IMR-90 (cell line): ENCODE measurements around the gene ADGRD1. TPM values are rescaled to one million over a fixed set of nuclear protein-coding genes. Genes with fewer than 3 reads are reported as not detected.

Experiments used
- ATAC-seq: fragments of 200-7000 bp; cut with Tn5 transposase; 2 replicates; pipeline ENCODE4 v1.9.1; 2020; ENCODE audit warnings: low read depth, mild to moderate bottlenecking, moderate library complexity
- BruUV-seq: library from RNA; stranded (reverse); fragments of 400-500 nt; replicated peaks from 2 replicates; lab custom pipeline; 2021; lab: Mats Ljungman, UMichigan
- CTCF ChIA-PET: fragments of 300-600 bp; formaldehyde crosslinking; extraction: SDS; loops from one replicate; lab custom pipeline; 2021; ENCODE audit warnings: antibody characterized with exemption; lab: Yijun Ruan, JAX
- POLR2A ChIA-PET: fragments of 300-600 bp; sonication (Branson Sonifier 250); formaldehyde crosslinking; loops from one replicate; lab custom pipeline; 2022; ENCODE audit warnings: antibody characterized with exemption; ENCODE audit not compliant: unreplicated experiment; lab: Charles Lee
- DNase-seq: peaks from one replicate; pipeline ENCODE4 v3.0.0; 2013
- H2AFZ ChIP-seq: replicated peaks from 2 replicates; pipeline ENCODE3; 2013; ENCODE audit warnings: low read length, mild to moderate bottlenecking; ENCODE audit not compliant: poor library complexity
- H2AK5ac ChIP-seq: 2 replicates; pipeline ENCODE4 v1.6.1; 2013; ENCODE audit warnings: low read depth, low read length, inconsistent platforms
- H2AK9ac ChIP-seq: replicated peaks from 2 replicates; pipeline ENCODE3; 2013; ENCODE audit warnings: mild to moderate bottlenecking, low read depth, low read length, moderate library complexity; ENCODE audit not compliant: poor library complexity
- H2BK120ac ChIP-seq: 2 replicates; pipeline ENCODE4 v1.6.1; 2013; ENCODE audit warnings: low read depth, low read length, inconsistent platforms
- H2BK15ac ChIP-seq: 3 replicates; pipeline ENCODE4 v1.6.1; 2013; ENCODE audit warnings: low read depth, low read length, inconsistent platforms
- H2BK20ac ChIP-seq: 2 replicates; pipeline ENCODE4 v1.6.1; 2013; ENCODE audit warnings: low read depth, mild to moderate bottlenecking, inconsistent platforms, low read length, moderate library complexity
- H2BK5ac ChIP-seq: 2 replicates; pipeline ENCODE4 v1.6.1; 2013; ENCODE audit warnings: mild to moderate bottlenecking, low read depth, low read length, inconsistent platforms; ENCODE audit not compliant: poor library complexity, severe bottlenecking
- H3K14ac ChIP-seq: replicated peaks from 2 replicates; pipeline ENCODE4 v1.6.1; 2013; ENCODE audit warnings: low read depth, low read length, inconsistent platforms
- H3K18ac ChIP-seq: 2 replicates; pipeline ENCODE4 v1.6.1; 2013; ENCODE audit warnings: low read depth, low read length, control low read depth
- H3K23ac ChIP-seq: 2 replicates; pipeline ENCODE4 v1.6.1; 2013; ENCODE audit warnings: low read depth, low read length, inconsistent platforms
- H3K27ac ChIP-seq: 2 replicates; pipeline ENCODE4 v1.5.1; 2013; ENCODE audit warnings: mild to moderate bottlenecking, control low read depth, low read length; ENCODE audit not compliant: insufficient read depth
- H3K27me3 ChIP-seq: 2 replicates; pipeline ENCODE4 v1.6.1; 2013; ENCODE audit warnings: low read length; ENCODE audit not compliant: control insufficient read depth, insufficient read depth
- H3K36me3 ChIP-seq: 2 replicates; pipeline ENCODE4 v1.6.1; 2013; ENCODE audit warnings: low read length, mixed read lengths; ENCODE audit not compliant: control insufficient read depth, insufficient read depth
- H3K4ac ChIP-seq: 2 replicates; pipeline ENCODE4 v1.6.1; 2013; ENCODE audit warnings: low read depth, low read length, inconsistent platforms
- H3K4me1 ChIP-seq: 2 replicates; pipeline ENCODE4 v1.6.1; 2013; ENCODE audit warnings: low read length, mixed read lengths; ENCODE audit not compliant: control insufficient read depth, insufficient read depth
- H3K4me2 ChIP-seq: 2 replicates; pipeline ENCODE4 v1.6.1; 2013; ENCODE audit warnings: low read depth, mild to moderate bottlenecking, control low read depth, low read length, moderate library complexity
- H3K4me3 ChIP-seq: 2 replicates; pipeline ENCODE4 v1.5.1; 2013; ENCODE audit warnings: low read depth, mild to moderate bottlenecking, control low read depth, low read length, moderate library complexity; ENCODE audit not compliant: insufficient read depth
- H3K56ac ChIP-seq: 2 replicates; pipeline ENCODE4 v1.6.1; 2013; ENCODE audit warnings: low read length, inconsistent platforms; ENCODE audit not compliant: insufficient read depth; ENCODE audit errors: extremely low read depth
- H3K79me1 ChIP-seq, 2 experiments: 2 replicates each; pipeline ENCODE4 v1.6.1; 2013; ENCODE audit warnings: low read length in 2 of 2, inconsistent platforms in 1 of 2, low read depth in 1 of 2
- H3K9ac ChIP-seq: 2 replicates; pipeline ENCODE4 v1.6.1; 2013; ENCODE audit warnings: low read depth, low read length, control low read depth
- H3K9me1 ChIP-seq: 2 replicates; pipeline ENCODE4 v1.6.1; 2013; ENCODE audit warnings: low read length, inconsistent platforms; ENCODE audit not compliant: insufficient read depth
- H3K9me3 ChIP-seq: 2 replicates; pipeline ENCODE4 v1.6.1; 2013; ENCODE audit warnings: low read length; ENCODE audit not compliant: control insufficient read depth, insufficient read depth
- H4K20me1 ChIP-seq: 2 replicates; pipeline ENCODE4 v1.6.1; 2013; ENCODE audit warnings: low read length, inconsistent platforms; ENCODE audit not compliant: insufficient read depth
- H4K5ac ChIP-seq: 2 replicates; pipeline ENCODE4 v1.6.1; 2013; ENCODE audit warnings: mild to moderate bottlenecking, low read depth, low read length, control low read depth
- H4K8ac ChIP-seq, 2 experiments: 2 replicates each; pipeline ENCODE4 v1.6.1; 2013; ENCODE audit warnings: low read depth in 2 of 2, low read length in 2 of 2, control low read depth in 1 of 2, inconsistent platforms in 1 of 2
- H4K91ac ChIP-seq: 2 replicates; pipeline ENCODE4 v1.6.1; 2013; ENCODE audit warnings: low read depth, low read length, inconsistent platforms; ENCODE audit not compliant: insufficient read depth
- BHLHE40 ChIP-seq: fragments of 150-350 bp; IDR thresholded peaks from 2 replicates; pipeline ENCODE4 v1.6.1; 2016; ENCODE audit warnings: mild to moderate bottlenecking, low read depth, low read length
- CEBPB ChIP-seq: IDR thresholded peaks from 2 replicates; pipeline ENCODE4 v1.6.1; 2012; ENCODE audit warnings: low read depth, low read length, improper control_type of control experiment
- CHD1 ChIP-seq: IDR thresholded peaks from 2 replicates; pipeline ENCODE4 v1.6.1; 2012; ENCODE audit warnings: low read depth, low read length, improper control_type of control experiment
- ELK1 ChIP-seq: fragments of 150-350 bp; IDR thresholded peaks from 2 replicates; pipeline ENCODE4 v1.6.1; 2016; ENCODE audit warnings: low read depth, mild to moderate bottlenecking, low read length, moderate library complexity, borderline replicate concordance
- MAFK ChIP-seq: IDR thresholded peaks from 2 replicates; pipeline ENCODE4 v1.6.1; 2012; ENCODE audit warnings: low read depth, low read length, improper control_type of control experiment
- MAZ ChIP-seq: IDR thresholded peaks from 2 replicates; pipeline ENCODE4 v1.6.1; 2012; ENCODE audit warnings: low read depth, mild to moderate bottlenecking, low read length, improper control_type of control experiment, moderate library complexity, borderline replicate concordance
- MXI1 ChIP-seq: IDR thresholded peaks from 2 replicates; pipeline ENCODE4 v1.6.1; 2012; ENCODE audit warnings: low read depth, mild to moderate bottlenecking, low read length, moderate library complexity, borderline replicate concordance
- NFE2L2 ChIP-seq: fragments of 150-350 bp; IDR thresholded peaks from 2 replicates; pipeline ENCODE4 v1.6.1; 2016; ENCODE audit warnings: low read depth, mild to moderate bottlenecking, low read length
- POLR2A ChIP-seq: IDR thresholded peaks from 2 replicates; pipeline ENCODE4 v1.6.1; 2012; ENCODE audit warnings: mild to moderate bottlenecking, low read depth, low read length
- RAD21 ChIP-seq: IDR thresholded peaks from 2 replicates; pipeline ENCODE4 v1.6.1; 2012; ENCODE audit warnings: low read length, improper control_type of control experiment
- RFX5 ChIP-seq: IDR thresholded peaks from 2 replicates; pipeline ENCODE4 v1.8.0; 2012; ENCODE audit warnings: low read depth, mild to moderate bottlenecking, low read length, moderate library complexity
- SMC3 ChIP-seq: fragments of 150-350 bp; IDR thresholded peaks from 2 replicates; pipeline ENCODE4 v1.6.1; 2016; ENCODE audit warnings: low read depth, mild to moderate bottlenecking, antibody characterized with exemption, low read length, moderate library complexity
- dilution Hi-C: fragments of 300-500 bp; cut with HindIII; formaldehyde crosslinking; loops from one replicate; pipeline ENCODE4 v1.14.3; 2018; ENCODE audit warnings: low sequenced_read_pairs; ENCODE audit not compliant: unreplicated experiment
- in situ Hi-C: fragments of 300-500 bp; cut with MboI; formaldehyde crosslinking; loops from 3 replicates; pipeline ENCODE4 v1.14.3; 2019; ENCODE audit warnings: low sequenced_read_pairs, inconsistent platforms, mixed read lengths
- intact Hi-C: fragments of 100-400 bp; cut with micrococcal nuclease; formaldehyde crosslinking; loops from 2 replicates; pipeline ENCODE4 v1.10.0; 2022
- polyA plus RNA-seq, 3 experiments: library from polyadenylated mRNA; depleted of rRNA; stranded (reverse); fragments of >200 nt; gene quantifications; 2 replicates each; pipeline ENCODE4 v1.2.3, GENCODE V29; 2012; ENCODE audit warnings: low replicate concordance in 1 of 3
- total RNA-seq: library from RNA; depleted of rRNA; stranded (reverse); fragments of >200 nt; gene quantifications from 2 replicates; pipeline ENCODE4 v1.2.3, GENCODE V29; 2012
- TF ChIP-seq, protein P1 (sequence below): fragments of 150-350 bp; IDR thresholded peaks from 2 replicates; pipeline ENCODE4 v1.6.1; 2017; ENCODE audit warnings: mild to moderate bottlenecking, antibody characterized with exemption, low read length, low read depth

Gene ADGRD1
- total and polyA plus RNA-seq, 2 of the 4 experiments (the other 2 are of a cell fraction): not detected

DNA sequence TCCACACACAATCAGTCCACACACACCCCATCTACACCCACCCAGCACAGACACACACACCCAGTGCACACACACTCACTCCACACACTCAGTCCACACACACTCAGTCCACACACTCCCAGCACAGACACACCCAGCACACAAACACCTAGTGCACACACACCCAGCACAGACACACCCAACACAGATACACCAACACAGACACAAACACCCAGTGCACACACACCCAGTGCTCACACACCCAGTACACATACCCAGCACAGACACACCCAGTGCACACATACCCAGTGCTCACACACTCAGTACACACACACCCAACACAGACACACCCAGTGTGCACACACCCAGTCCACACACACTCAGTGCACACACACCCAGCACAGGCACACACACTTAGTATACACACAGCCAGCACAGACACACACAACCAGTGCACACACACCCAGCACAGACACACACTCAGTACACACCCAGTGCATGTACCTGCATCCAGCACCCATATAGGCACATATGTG, 63.8 kb downstream of the ADGRD1 start:
- no peak overlapping the region for H3K14ac ChIP-seq
- H3K4me3 ChIP-seq: no peak overlapping the region
- no peaks in the 10 kb centered on the region for H3K79me1 ChIP-seq
- H3K27me3 ChIP-seq: no peaks in the 10 kb centered on the region
- H3K4me2 ChIP-seq: no peak overlapping the region
- no peak for ATAC-seq
- H3K9me3 ChIP-seq: peaks cover 50% of the 10 kb centered on the region
- H3K27ac ChIP-seq: no peak overlapping the region
- in situ Hi-C loops: no loop called here
- H4K5ac ChIP-seq: no peak overlapping the region
- no peak overlapping the region for H3K56ac ChIP-seq
- H3K23ac ChIP-seq: no peak overlapping the region
- no peaks in the 10 kb centered on the region for H3K4me1 ChIP-seq
- H2BK120ac ChIP-seq: no peak overlapping the region
- no peak for DNase-seq
- H3K18ac ChIP-seq: no peak overlapping the region
- no peak overlapping the region for H2AK9ac ChIP-seq
- no peak overlapping the region for H2AFZ ChIP-seq
- H4K91ac ChIP-seq: no peak overlapping the region
- no peaks in the 10 kb centered on the region for H4K20me1 ChIP-seq
- ChIA-PET POLR2A (no interaction called here), CTCF (no interaction called here)
- H2BK15ac ChIP-seq: no peak overlapping the region
- TF ChIP-seq POLR2A (no peak), SMC3 (no peak), RAD21 (no peak), CEBPB (no peak), CHD1 (no peak), BHLHE40 (no peak), MAFK (no peak), NFE2L2 (no peak), RFX5 (no peak), ELK1 (no peak), MAZ (no peak), MXI1 (no peak)
- TF ChIP-seq, protein P1, sequence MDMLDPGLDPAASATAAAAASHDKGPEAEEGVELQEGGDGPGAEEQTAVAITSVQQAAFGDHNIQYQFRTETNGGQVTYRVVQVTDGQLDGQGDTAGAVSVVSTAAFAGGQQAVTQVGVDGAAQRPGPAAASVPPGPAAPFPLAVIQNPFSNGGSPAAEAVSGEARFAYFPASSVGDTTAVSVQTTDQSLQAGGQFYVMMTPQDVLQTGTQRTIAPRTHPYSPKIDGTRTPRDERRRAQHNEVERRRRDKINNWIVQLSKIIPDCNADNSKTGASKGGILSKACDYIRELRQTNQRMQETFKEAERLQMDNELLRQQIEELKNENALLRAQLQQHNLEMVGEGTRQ: no peak
- H2AK5ac ChIP-seq: no peak overlapping the region
- H2BK5ac ChIP-seq: peak overlapping the region; percentile 33
- no peak overlapping the region for H4K8ac ChIP-seq
- intact Hi-C loops: no loop called here
- H3K9ac ChIP-seq: no peak overlapping the region
- no peak overlapping the region for H2BK20ac ChIP-seq
- H3K4ac ChIP-seq: no peak overlapping the region
- H3K36me3 ChIP-seq: no peaks in the 10 kb centered on the region
- H3K9me1 ChIP-seq: no peaks in the 10 kb centered on the region
- dilution Hi-C loops: no loop called here
- BruUV-seq: no TSS peak
